Lung microvascular endothelial cell (primary cell): ENCODE data around the gene PNKP. TPM values are rescaled to one million over a fixed set of nuclear protein-coding genes. Genes with fewer than 3 reads are reported as not detected.
A peak's percentile ranks its signal among the peaks of the same experiment; 100 is the strongest.

Experiments used
- DNase-seq, 2 donors: peaks; one replicate each; pipeline versions ENCODE4 v3.0.0 to v3.0.0-alpha.2; 2010; ENCODE audit warnings: low read depth in 2 of 2
- total RNA-seq: library from RNA; depleted of rRNA; stranded (reverse); fragments of >200 nt; gene quantifications from 2 replicates; pipeline ENCODE4 v1.2.1, GENCODE V29; 2014

The PNKP gene
- 25.5 and 27.4 TPM in 2 replicates for total RNA-seq

DNA sequence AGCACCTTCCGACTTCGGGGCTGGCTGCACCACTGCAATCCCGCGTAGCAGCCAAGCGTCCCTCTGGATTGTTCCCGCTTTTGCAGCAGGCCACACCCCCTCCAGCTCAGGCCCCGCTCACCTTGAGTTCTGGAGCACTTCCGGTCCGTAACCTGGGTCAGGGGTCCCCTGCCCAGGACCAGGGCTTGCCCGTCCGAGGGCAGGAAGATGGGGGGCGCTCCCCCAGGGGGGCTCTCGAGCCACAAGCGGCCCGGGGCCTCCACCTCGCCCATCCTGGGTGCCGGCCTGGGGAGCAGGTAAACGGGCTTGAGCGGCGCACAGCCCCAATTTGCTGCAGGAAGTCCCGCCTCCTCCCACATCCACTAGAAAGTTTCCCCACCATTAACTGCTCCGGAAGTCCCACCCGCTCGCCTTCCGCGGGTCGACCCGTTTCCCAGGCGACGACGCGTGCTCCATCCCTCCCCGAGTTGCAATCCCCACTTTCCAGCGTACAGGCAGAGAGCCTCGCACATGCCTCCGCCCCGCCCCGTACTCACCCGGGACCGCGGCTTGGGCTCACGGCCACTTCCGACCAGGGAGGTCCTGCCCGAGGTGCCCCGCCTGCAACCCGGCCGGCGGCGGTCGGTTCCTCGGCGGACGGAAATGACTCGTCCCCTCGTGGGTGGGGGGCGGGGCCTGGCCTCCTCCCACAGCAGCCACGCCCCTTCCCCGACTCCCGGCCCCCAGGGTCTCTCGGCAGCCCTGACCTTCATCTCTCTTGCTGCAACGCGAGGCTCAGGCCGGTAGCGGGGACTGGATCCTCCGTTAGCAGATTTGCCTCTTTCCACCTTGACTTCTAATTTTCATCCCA lies at the start of gene PNKP:
Gene PNKP, minus strand, starts transcription at position 644 of the 850 bp plus-strand sequence. Its CDS starts 372 bp downstream, at position 272.
- DNase-seq: peak; percentile 91 to 94

GRCh38 chr19:49915271-49915670 lies 47.9 kb upstream of the PNKP start:
- DNase-seq: no peak

- DNase-seq: no peak
Observed at GRCh38 chr19:49913720-49914119, 46.3 kb upstream of the PNKP start.

DNA sequence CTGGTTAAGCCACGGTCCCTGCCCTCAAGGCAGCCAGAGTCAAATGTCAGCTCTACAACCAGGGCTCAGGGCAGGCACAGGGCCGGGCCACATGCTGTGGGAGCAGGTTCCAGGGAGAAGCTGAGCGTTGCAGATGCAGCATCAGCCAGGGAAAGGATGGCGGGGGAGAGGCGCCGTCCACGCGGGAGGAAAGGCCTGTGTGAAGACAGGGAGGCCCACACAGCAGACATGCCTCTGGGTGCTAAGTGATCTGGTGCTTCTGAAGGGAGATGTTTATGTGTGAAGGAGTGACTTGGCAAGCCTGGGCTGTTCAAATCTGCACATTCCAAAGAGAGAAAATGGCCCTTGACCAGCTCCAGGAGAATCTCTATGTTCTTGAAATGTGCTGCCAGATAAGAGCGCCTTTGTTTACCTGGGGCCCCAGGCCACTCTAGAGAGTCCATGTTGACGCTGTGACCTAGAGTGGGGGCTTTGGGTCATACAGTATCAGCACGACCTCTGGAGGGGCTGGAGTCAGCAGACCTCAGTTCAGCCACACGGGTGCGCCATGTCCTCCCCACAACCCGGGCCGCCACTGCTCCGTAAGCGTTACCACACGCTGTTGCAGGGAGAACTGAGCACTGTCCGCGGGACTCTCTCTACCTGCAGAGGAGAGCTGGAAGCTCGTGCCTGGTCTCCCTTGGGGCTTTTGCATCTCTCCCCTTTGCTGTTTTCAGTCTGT lies 45.7 kb upstream of the PNKP start:
- DNase-seq: no peak

- peak in 1 of 2 donors; percentile 30 for DNase-seq
Observed at GRCh38 chr19:49911381-49912145, 44.2 kb upstream of the PNKP start.

DNA sequence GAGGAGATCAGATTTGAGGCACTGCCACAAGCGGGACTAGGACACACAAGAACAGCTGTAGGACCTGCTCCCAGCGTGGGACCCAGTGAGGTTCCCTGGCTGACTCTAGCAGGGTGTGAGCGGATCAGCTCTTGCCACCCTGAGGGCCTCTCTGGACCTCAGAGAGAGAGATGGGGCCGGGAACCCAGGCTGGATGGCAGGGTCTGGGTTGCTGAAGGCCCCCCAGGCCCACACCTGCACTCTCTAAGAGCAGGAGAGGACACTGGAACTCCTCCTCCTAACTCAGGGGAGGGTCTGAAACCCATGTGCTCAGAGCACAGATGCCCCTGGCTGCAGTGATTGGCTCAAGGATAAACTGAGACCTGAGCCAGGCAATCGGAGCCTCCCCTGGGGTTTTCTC lies 42.8 kb upstream of the PNKP start:
- DNase-seq: no peak

GRCh38 chr19:49908480-49909420 lies 41.4 kb upstream of the PNKP start:
- no peak for DNase-seq

GRCh38 chr19:49907745-49908446 lies 40.5 kb upstream of the PNKP start:
- DNase-seq: no peak

GRCh38 chr19:49906879-49907564 lies 39.6 kb upstream of the PNKP start:
- DNase-seq: no peak

GRCh38 chr19:49904136-49904535 lies 36.8 kb upstream of the PNKP start:
- DNase-seq: no peak

DNA sequence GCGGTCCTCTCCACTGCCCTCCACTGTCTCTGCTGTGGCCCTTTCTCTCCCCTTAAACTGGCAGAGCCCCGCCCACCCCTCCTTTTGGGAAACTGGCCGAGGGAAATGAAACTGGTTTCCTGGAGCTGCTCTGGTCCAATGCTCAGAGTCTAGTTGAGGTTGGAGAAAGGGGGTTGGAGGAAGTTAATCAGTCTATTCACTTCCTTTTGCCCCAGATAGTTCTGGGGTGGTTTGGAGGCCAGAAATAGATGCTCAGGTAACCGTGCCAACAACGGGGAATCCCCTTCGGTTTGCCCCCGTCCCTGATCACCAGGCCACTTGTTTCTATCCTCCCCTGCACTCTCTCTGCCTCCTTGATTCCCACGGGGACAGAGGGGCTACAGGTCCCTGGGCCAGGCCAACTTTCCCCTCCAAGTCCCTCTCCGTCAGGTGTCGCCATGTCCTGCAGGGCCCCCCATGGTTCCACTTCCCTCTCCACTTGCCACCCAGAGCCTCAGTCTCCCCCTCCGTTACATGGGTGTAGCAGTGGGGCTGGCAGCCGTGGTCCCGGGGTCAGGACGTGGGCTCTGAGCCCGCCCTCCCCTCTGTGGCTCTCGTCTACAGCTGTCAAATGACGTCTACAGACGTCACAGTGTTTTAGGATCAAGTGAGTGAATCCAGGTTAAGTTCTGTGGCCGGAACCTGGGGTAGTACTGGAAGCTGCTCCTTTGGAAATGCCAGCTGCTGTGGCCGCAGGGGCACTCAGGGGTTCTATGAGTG lies 29.7 kb upstream of the PNKP start, which contains the start of gene IL4I1:
Gene IL4I1, minus strand, starts transcription at position 25 of the 759 bp plus-strand sequence. CDS start 727 bp downstream, outside the sequence.
- peak; percentile 41 to 86 for DNase-seq

- DNase-seq: no peak
Observed at GRCh38 chr19:49895566-49896297, 28.4 kb upstream of the PNKP start.

GRCh38 chr19:49894879-49895565 lies 27.6 kb upstream of the PNKP start:
- DNase-seq: no peak

- no peak for DNase-seq
Observed at GRCh38 chr19:49894011-49894664, 26.8 kb upstream of the PNKP start.

DNA sequence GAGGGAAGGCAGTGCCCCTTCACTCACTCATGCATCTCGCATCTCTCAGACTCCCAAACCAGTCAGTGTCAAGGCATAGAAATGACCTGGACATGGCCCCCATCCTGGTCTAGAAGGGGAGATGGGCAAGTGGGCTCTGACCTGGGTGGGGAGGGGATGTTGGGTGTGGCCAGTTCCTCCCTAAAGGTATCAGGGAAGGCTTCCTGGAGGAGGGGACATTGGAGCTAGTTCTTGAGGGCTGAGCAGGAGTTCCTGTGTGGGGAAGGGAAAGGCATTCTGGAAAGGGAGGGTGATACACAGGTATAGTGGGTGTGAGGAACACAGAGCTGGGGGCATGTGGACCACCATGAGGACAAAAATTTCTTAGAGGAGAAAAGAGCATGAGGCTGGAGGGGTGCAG lies 25.3 kb upstream of the PNKP start:
- DNase-seq: no peak

DNA sequence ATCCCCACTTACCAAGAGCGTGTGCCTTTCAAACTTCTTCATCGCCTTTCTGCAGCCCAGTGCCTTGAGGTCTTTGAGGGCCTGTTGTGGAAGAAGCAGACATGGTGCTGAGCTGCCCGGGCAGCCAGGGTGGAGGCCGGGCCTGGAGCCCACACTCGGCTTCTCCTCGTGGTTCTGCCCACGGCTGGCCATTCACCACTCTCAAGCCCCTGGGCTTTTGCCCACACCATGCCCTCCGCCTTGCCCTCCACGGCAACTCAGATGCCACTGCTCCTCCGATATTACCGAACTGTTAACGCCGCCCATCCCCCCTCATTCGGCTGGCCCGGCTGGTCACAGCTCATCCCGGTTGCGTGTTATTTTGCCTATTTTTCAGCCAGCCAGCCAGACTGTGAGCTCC lies 24.0 kb upstream of the PNKP start:
- DNase-seq: no peak
